22Rv1 (cell line): Measurements from ENCODE around the gene ANXA9.

Experiments
- H3K27ac ChIP-seq: fragments of 450-650 bp; 2 replicates; pipeline ENCODE4 v1.5.1; 2017
- ZFX ChIP-seq: fragments of 450-650 bp; IDR thresholded peaks from 2 replicates; pipeline ENCODE4 v1.6.1; 2017; ENCODE audit warnings: antibody characterized with exemption, borderline replicate concordance
- TF ChIP-seq, protein P1 (sequence below): fragments of 450-650 bp; IDR thresholded peaks from 2 replicates; pipeline ENCODE4 v1.5.1; 2017; ENCODE audit warnings: mild to moderate bottlenecking

Gene ANXA9

DNA sequence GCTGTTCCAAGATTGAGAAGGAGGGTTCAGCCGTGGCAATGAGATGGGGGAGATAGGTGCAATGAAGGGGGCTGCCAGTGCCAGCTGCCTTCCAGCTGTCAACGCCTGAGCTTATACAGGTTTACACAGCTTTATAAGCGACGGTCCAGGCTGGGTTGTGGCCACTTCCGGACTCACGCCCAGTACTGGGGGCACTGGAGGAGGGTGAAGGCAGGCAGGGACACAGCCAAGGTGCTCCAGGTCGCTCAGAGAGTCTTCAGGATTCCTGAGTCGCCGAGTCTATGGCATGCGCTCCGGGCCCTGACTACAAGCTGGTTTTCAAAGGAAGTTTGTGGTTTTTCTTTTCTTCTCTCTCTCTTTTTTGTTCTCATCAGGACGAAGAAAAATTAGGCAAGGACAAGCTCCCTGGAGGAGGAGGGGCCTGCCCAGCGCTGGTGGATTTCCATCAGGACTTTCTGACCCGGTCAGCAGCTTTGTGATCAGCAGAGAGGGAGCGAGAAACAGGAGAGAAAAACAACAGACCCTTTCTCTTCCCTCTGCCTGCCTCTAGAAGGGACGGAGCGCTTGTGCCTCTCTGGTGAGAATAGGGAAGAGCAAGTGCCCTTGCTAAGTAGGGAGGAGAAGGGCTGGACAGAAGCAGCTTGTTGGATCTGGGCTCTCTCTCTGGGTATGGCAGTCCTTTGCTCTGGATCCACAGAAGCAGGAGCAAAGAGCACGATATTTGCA lies 24.4 kb downstream of the ANXA9 start, which contains the start of gene MINDY1:
Gene MINDY1, minus strand, starts transcription at position 576 of the 726 bp plus-strand sequence. CDS start 4,285 bp downstream, outside the sequence.
- peak within 1 kb of the TSS; percentile 84 for H3K27ac ChIP-seq
- TF ChIP-seq ZFX: no peak
- TF ChIP-seq, protein P1, sequence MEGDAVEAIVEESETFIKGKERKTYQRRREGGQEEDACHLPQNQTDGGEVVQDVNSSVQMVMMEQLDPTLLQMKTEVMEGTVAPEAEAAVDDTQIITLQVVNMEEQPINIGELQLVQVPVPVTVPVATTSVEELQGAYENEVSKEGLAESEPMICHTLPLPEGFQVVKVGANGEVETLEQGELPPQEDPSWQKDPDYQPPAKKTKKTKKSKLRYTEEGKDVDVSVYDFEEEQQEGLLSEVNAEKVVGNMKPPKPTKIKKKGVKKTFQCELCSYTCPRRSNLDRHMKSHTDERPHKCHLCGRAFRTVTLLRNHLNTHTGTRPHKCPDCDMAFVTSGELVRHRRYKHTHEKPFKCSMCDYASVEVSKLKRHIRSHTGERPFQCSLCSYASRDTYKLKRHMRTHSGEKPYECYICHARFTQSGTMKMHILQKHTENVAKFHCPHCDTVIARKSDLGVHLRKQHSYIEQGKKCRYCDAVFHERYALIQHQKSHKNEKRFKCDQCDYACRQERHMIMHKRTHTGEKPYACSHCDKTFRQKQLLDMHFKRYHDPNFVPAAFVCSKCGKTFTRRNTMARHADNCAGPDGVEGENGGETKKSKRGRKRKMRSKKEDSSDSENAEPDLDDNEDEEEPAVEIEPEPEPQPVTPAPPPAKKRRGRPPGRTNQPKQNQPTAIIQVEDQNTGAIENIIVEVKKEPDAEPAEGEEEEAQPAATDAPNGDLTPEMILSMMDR: peak; percentile 70

DNA sequence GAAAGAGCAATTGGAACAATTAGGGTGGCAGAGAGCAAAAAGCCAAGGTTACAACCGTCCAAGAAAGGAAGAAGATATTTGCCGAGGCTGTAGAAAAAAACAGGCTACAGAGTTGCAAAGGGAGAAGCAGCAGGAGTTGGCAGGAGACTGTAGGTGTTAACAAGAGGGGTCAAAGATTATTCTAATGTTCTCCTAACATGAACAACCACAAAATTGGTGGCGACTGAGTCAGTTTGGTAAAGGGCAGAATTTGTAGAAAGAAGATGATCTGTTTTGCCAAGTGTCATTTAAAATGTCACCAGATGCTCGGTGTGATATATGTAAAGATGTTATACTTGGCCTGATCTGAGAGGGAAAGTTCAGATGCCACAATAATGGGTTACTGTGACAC lies 25.8 kb downstream of the ANXA9 start:
- H3K27ac ChIP-seq: peak overlapping the region; percentile 84
- no peak for TF ChIP-seq ZFX
- TF ChIP-seq, protein P1: no peak

DNA sequence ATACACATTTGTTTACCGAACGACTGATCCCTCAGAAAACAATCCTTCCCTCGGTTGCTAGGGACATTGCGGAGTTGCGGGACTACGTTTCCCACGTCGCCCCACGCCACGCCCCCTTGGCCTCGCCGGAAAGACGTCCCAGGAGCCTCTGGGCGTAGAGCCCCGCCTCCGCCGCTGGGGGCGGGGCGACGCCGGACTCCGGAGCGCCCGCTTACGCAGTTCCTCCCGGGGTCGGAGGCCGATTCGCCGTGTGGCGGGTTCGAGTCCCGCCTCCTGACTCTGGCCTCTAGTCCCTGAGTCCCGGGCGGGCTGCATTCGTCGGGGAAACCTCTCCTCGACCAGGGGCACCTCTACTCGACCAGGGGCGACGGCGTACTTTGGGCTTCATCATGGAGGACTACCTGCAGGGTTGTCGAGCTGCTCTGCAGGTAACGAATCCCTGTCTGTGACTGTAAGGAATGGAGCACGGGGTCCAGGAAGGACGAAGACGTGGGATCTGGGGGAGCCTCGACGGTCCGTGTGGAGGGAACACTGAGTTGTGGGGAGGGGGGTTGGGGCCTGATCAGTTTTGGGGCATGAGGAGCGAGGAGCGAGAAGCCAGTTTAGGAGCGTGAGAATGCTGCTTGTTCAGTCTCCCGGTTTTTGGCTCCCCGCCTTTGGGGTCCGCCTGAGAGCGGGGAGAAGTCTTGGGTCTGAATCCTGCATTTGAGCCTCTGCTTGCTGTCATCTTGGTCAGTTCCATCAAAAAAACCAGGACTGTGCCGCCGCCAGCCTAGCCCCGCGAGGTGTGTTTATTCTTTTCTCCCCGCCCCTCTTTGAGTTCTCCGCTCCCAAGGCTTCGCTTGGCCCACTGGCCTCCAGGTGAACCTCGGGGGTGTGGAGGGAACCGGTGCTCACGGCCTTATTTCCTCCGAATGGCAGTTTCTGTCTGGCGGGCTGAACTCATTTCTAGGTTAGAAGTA lies 26.4 kb downstream of the ANXA9 start, which contains the start of gene PRUNE1:
Gene PRUNE1, plus strand, starts transcription at position 206 of the 962 bp plus-strand sequence. Its CDS starts 184 bp downstream, at position 390.
- peak within 1 kb of the TSS; percentile 84 for H3K27ac ChIP-seq
- TF ChIP-seq, protein P1: no peak
- no peak for TF ChIP-seq ZFX

DNA sequence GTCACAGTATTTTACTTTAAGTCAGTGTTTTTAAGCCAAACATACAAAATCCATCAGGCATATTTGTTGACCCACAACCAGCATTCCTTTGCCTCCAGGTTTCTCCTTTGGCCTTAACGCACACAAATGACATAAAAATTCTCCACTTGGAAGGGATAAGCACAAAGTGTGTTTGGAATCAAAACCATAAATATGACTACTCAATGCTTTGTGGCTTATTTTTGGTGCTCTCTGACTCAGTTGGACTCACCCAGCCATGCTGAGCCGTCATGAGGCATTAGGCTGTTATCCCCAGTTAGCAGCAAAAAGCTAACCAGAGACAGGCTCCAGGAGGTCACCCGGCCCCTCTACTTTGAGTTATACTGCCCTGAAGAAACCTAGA lies 27.1 kb downstream of the ANXA9 start:
- TF ChIP-seq ZFX: no peak
- TF ChIP-seq, protein P1: no peak
- peak overlapping the region; percentile 84 for H3K27ac ChIP-seq

DNA sequence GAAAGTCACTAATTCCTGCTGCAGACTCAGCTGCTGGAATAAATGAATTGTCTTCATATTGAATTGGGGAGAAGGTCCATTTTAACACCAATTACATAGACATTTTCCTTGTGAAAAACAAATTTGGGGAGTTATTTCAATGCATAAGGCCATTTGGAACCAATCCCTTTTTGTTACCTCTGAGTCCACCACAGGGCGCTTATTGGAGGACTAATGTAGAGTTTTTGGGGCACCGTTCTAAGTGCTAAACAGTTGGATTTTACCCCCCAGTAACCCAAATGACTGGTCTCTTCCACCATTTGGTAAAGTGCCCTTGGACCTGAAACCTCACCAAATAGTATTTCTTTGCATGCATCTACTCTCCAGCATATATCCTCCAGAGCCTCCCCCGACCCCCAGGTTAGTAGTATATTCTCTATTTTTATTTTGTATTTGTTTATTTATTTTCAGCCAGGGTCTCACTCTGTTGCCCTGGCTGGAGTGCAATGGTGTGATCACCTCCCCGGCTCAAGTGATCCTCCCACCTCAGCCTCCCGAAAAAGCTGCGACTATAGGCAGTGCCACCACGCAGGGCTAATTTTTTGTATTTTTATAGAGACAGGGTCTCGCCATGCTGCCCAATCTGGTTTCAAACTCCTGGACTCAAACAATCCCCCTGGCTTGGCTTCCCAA lies 27.7 kb downstream of the ANXA9 start:
- H3K27ac ChIP-seq: peak overlapping the region; percentile 84; the same call in 1 of the 2 replicates
- TF ChIP-seq, protein P1: no peak
- no peak for TF ChIP-seq ZFX

DNA sequence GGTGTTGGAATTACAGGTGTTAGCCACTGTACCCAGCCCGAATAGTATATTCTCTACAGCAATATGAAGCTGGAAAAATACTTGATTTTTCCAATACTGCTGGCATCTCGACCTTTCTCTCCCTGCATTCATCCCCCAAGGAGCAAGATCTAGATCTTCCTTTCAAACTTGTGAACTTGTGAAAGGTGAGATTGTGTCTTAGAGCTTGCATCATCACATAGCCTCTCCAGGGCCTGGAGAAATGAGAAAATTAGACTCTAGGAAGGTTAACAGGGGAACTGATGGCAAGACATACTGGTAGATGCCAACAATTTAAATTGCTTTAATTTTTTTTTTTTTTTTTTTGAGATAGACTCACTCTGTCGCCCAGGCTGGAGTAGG lies 28.2 kb downstream of the ANXA9 start:
- TF ChIP-seq, protein P1: no peak
- TF ChIP-seq ZFX: no peak
- no peak overlapping the region for H3K27ac ChIP-seq
